ENCODE measurements around the gene KANSL1L. TPM values are rescaled to one million over a fixed set of nuclear protein-coding genes. Genes with fewer than 3 reads are reported as not detected.
"Not testable (repeated sequence)": the region's sequence is repeated elsewhere in the genome, so short reads cannot be mapped to it uniquely, and the experiment has no call there.

Gene KANSL1L
- total RNA-seq, 1 experiment from 2014 or later = 6.7 TPM

DNA sequence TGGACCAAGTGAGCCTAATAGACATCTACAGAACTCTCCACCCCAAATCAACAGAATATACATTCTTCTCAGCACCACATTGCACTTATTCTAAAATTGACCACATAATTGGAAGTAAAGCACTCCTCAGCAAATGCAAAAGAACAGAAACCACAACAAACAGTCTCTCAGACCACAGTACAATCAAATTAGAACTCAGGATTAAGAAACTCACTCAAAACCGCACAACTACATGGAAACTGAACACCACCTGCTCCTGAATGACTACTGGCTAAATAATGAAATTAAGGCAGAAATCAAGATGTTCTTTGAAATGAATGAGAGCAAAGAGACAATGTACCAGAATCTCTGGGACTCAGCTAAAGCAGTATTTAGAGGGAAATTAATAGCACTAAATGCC, 12.7 kb upstream of the KANSL1L start:
- H3K27me3 ChIP-seq (ENCODE audit: insufficient read depth, low read length); H3K9ac ChIP-seq (ENCODE audit: low read length); BruUV-seq (replicated peaks); intact Hi-C loops (cut with micrococcal nuclease); ATAC-seq; H3K4me1 ChIP-seq (ENCODE audit: control insufficient read depth in 1 of 2, insufficient read depth in 2 of 2, low read length in 2 of 2); DNase-seq (ENCODE audit: low read depth, low spot score); H2AFZ ChIP-seq (ENCODE audit: low read depth, low read length, poor library complexity, severe bottlenecking); H4K20me1 ChIP-seq (ENCODE audit: insufficient read depth); POLR2A ChIA-PET; H3K4me3 ChIP-seq (replicated peaks in 1 of 2; ENCODE audit: low read depth in 1 of 2, low read length in 2 of 2); H3K9me3 ChIP-seq (ENCODE audit: control insufficient read depth in 1 of 2, insufficient read depth in 1 of 2, low read depth in 1 of 2, low read length in 2 of 2); CTCF ChIA-PET; RAD21 ChIA-PET (ENCODE audit: low non-redundant PET in 1 of 2, low total read pairs in 2 of 2, uncharacterized antibody in 2 of 2, unreplicated experiment in 2 of 2); H3K4me2 ChIP-seq (ENCODE audit: low read length); H3K36me3 ChIP-seq (ENCODE audit: control insufficient read depth in 1 of 2, insufficient read depth in 2 of 2, low read length in 2 of 2); H3K9me2 ChIP-seq (ENCODE audit: insufficient read depth); H3K79me2 ChIP-seq (ENCODE audit: insufficient read depth, low read length); H3K27ac ChIP-seq (ENCODE audit: low read depth, low read length): not testable (repeated sequence)

DNA sequence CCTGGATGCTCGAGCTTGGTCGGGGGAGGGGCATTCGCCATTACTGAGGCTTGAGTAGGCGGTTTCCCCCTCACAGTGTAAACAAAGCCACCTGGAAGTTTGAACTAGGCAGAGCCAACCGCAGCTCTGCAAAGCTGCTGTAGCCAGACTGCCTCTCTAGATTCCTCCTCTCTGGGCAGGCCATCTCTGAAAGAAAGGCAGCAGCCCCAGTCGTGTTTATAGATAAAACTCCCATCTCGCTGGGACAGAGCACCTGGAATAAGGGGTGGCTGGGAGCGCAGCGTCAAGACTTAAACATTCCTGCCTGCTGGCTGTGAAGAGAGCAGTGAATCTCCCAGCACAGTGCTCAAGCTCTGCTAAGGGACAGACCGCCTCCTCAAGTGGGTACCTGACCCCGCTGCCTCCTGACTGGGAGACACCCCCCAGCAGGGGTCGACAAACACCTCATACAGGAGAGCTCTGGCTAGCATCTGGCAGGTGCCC, 10.4 kb upstream of the KANSL1L start:
- ATAC-seq; H3K27me3 ChIP-seq (ENCODE audit: insufficient read depth, low read length); H3K4me1 ChIP-seq (ENCODE audit: control insufficient read depth in 1 of 2, insufficient read depth in 2 of 2, low read length in 2 of 2); H3K9ac ChIP-seq (ENCODE audit: low read length); H3K79me2 ChIP-seq (ENCODE audit: insufficient read depth, low read length); H3K9me3 ChIP-seq (ENCODE audit: control insufficient read depth in 1 of 2, insufficient read depth in 1 of 2, low read depth in 1 of 2, low read length in 2 of 2); DNase-seq (ENCODE audit: low read depth, low spot score); H3K4me2 ChIP-seq (ENCODE audit: low read length); H2AFZ ChIP-seq (ENCODE audit: low read depth, low read length, poor library complexity, severe bottlenecking); H3K36me3 ChIP-seq (ENCODE audit: control insufficient read depth in 1 of 2, insufficient read depth in 2 of 2, low read length in 2 of 2); H3K27ac ChIP-seq (ENCODE audit: low read depth, low read length); POLR2A ChIA-PET; BruUV-seq (replicated peaks); RAD21 ChIA-PET (ENCODE audit: low non-redundant PET in 1 of 2, low total read pairs in 2 of 2, uncharacterized antibody in 2 of 2, unreplicated experiment in 2 of 2); H3K9me2 ChIP-seq (ENCODE audit: insufficient read depth); H3K4me3 ChIP-seq (replicated peaks in 1 of 2; ENCODE audit: low read depth in 1 of 2, low read length in 2 of 2); CTCF ChIA-PET; H4K20me1 ChIP-seq (ENCODE audit: insufficient read depth); intact Hi-C loops (cut with micrococcal nuclease): not testable (repeated sequence)

DNA sequence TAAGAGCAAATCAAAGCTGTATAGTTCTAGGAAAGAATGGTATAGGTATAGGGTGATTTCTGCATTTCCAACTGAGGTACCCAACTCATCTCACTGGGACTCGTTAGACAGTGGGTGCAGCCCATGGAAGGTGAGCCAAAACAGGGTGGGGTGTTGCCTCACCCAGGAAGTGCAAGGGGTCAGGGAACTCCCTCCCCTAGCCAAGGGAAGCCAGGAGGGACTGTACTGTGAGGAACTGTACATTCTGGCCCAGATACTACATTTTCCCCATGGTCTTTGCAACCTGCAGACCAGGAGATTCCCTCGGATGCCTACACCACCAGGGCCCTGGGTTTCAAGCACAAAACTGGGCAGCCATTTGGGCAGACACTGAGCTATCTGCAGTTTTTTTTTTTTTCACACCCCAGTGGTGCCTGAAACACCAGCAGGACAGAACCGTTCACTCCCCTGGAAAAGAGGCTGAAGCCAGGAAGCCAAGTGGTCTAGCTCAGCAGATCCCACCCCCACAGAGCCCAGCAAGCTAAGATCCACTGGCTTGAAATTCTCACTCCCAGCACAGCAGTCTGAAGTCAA, 9.9 kb upstream of the KANSL1L start:
- H3K27ac ChIP-seq (ENCODE audit: low read depth, low read length); ATAC-seq; H2AFZ ChIP-seq (ENCODE audit: low read depth, low read length, poor library complexity, severe bottlenecking); intact Hi-C loops (cut with micrococcal nuclease); H3K27me3 ChIP-seq (ENCODE audit: insufficient read depth, low read length); H3K9me3 ChIP-seq (ENCODE audit: control insufficient read depth in 1 of 2, insufficient read depth in 1 of 2, low read depth in 1 of 2, low read length in 2 of 2); H3K4me1 ChIP-seq (ENCODE audit: control insufficient read depth in 1 of 2, insufficient read depth in 2 of 2, low read length in 2 of 2); H3K79me2 ChIP-seq (ENCODE audit: insufficient read depth, low read length); H4K20me1 ChIP-seq (ENCODE audit: insufficient read depth); H3K4me3 ChIP-seq (replicated peaks in 1 of 2; ENCODE audit: low read depth in 1 of 2, low read length in 2 of 2); H3K36me3 ChIP-seq (ENCODE audit: control insufficient read depth in 1 of 2, insufficient read depth in 2 of 2, low read length in 2 of 2); H3K9me2 ChIP-seq (ENCODE audit: insufficient read depth); CTCF ChIA-PET; RAD21 ChIA-PET (ENCODE audit: low non-redundant PET in 1 of 2, low total read pairs in 2 of 2, uncharacterized antibody in 2 of 2, unreplicated experiment in 2 of 2); POLR2A ChIA-PET; H3K9ac ChIP-seq (ENCODE audit: low read length); H3K4me2 ChIP-seq (ENCODE audit: low read length); DNase-seq (ENCODE audit: low read depth, low spot score); BruUV-seq (replicated peaks): not testable (repeated sequence)

All from HCT116 (cell line).